HepG2 (cell line): Measurements from ENCODE around the gene UBE2G2. TPM values are rescaled to one million over a fixed set of nuclear protein-coding genes. Genes with fewer than 3 reads are reported as not detected.

Experiments used
- BHLHE40 ChIP-seq: IDR thresholded peaks from 2 replicates; pipeline ENCODE4 v1.6.1; 2011; ENCODE audit warnings: low read length, improper control_type of control experiment
- CREB1 ChIP-seq, 2 experiments: fragments of 450-650 bp in 1 of 2; IDR thresholded peaks; 2 replicates each; pipeline ENCODE4 v1.6.1; 2016 to 2017; ENCODE audit warnings: control low read depth in 1 of 2, mild to moderate bottlenecking in 1 of 2, missing compliant biosample characterization in 1 of 2, missing genetic modification characterization in 1 of 2
- KLF6 ChIP-seq: IDR thresholded peaks from 2 replicates; pipeline ENCODE4 v1.8.0; 2016; ENCODE audit warnings: missing biosample characterization, missing genetic modification reagents
- KMT2B ChIP-seq: IDR thresholded peaks from 2 replicates; pipeline ENCODE4 v1.6.1; 2016; ENCODE audit warnings: missing genetic modification reagents, missing compliant biosample characterization
- NFYB ChIP-seq: sonication (generic); formaldehyde crosslinking; IDR thresholded peaks from 2 replicates; pipeline ENCODE4 v1.4.0; 2020; ENCODE audit warnings: missing genetic modification reagents
- ZNF766 ChIP-seq: sonication (generic); formaldehyde crosslinking; IDR thresholded peaks from 2 replicates; pipeline ENCODE4 v1.5.0; 2020; ENCODE audit warnings: missing genetic modification reagents, borderline replicate concordance
- ZSCAN20 ChIP-seq: sonication (generic); formaldehyde crosslinking; IDR thresholded peaks from 2 replicates; pipeline ENCODE4 v1.4.0; 2020; ENCODE audit warnings: missing genetic modification reagents, mild to moderate bottlenecking, borderline replicate concordance
- polyA plus RNA-seq, 8 experiments: library from polyadenylated mRNA; depleted of rRNA in 3 of 8; stranded (reverse) in 7 of 8; unstranded in 1 of 8; fragments of >200 nt; fragmentation: Illumina TruSeq in 4 of 8; extraction: Trizol in 4 of 8; gene quantifications; 2 replicates each; pipeline versions ENCODE4 v1.2.1 to v1.2.3, GENCODE V29; 2011 to 2016; ENCODE audit warnings: low read depth in 4 of 8, missing spikeins in 1 of 8, mixed read lengths in 1 of 8; ENCODE audit not compliant: insufficient read depth in 1 of 8
- total RNA-seq, 5 experiments: library from RNA; depleted of rRNA; stranded (reverse); fragments of >200 nt; fragmentation: Illumina TruSeq; extraction: Trizol; gene quantifications; 2 replicates each; pipeline ENCODE4 v1.2.3, GENCODE V29; 2016; ENCODE audit warnings: low read depth in 1 of 5
- TF ChIP-seq, protein P1 (sequence below): sonication (generic); formaldehyde crosslinking; IDR thresholded peaks from 2 replicates; pipeline ENCODE4 v1.4.0; 2020; ENCODE audit warnings: mild to moderate bottlenecking, missing genetic modification reagents
- TF ChIP-seq, protein P2 (sequence below): sonication (generic); formaldehyde crosslinking; IDR thresholded peaks from 2 replicates; pipeline ENCODE4 v1.8.0; 2023; ENCODE audit warnings: mild to moderate bottlenecking, missing genetic modification reagents
- TF ChIP-seq, protein P3 (sequence below): IDR thresholded peaks from 2 replicates; pipeline ENCODE4 v1.6.1; 2016; ENCODE audit warnings: mild to moderate bottlenecking, missing biosample characterization, missing genetic modification reagents
- TF ChIP-seq, protein P4 (sequence below): sonication (generic); formaldehyde crosslinking; IDR thresholded peaks from 2 replicates; pipeline ENCODE4 v1.5.0; 2020; ENCODE audit warnings: missing genetic modification reagents, mild to moderate bottlenecking, borderline replicate concordance
- TF ChIP-seq, protein P5 (sequence below), 2 experiments: sonication (generic) in 1 of 2; formaldehyde crosslinking in 1 of 2; IDR thresholded peaks; 2 replicates each; pipeline versions ENCODE4 v1.5.1 to v1.6.1; 2011 to 2020; ENCODE audit warnings: borderline replicate concordance in 1 of 2, low read depth in 1 of 2, low read length in 1 of 2, mild to moderate bottlenecking in 1 of 2, missing genetic modification reagents in 1 of 2, moderate library complexity in 1 of 2
- TF ChIP-seq, protein P6 (sequence below): sonication (generic); formaldehyde crosslinking; IDR thresholded peaks from 2 replicates; pipeline ENCODE4 v1.9.0; 2022; ENCODE audit warnings: missing genetic modification reagents, mild to moderate bottlenecking, borderline replicate concordance

UBE2G2 gene
- total and polyA plus RNA-seq, 2 of the 13 experiments (the other 11 are each of a cell fraction or from before 2014, with no cell fraction given), result 55.4 to 92.0 TPM

DNA sequence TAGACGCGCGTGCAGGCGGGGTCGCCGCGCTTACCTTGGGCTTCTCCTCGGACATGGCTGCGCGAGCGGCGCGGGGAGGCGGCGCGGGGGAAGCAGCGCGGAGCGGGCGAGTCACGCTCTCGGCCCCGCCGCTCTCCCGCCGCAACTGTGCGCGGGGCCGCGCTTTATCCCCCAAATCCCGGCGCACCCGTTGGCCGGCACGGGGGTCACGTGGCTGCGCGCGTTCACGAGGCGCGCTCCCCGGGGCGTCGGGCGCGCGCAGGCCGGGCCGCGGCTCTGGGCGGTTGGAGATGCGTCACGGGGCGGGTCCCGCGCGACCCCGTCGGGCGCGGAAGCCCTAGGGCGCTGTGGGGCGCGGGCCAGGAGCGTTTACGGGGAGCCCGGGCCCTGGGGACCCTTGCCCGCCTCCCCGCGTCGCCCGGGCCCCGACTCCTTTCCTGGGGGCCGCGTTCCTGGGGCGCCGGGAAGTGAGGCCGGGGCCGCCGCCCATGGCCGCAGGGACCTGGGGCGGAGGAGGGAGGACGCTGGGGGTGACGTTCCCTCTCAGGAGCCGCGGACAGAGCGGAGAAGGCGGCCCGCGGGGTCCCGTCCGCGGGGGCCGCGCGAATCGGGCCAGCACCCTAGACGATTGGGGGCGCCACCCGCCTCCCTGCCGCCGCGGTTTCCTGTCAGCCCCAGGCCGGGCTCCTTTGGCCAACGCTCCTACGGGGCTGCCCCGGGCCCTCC, 16.5 kb upstream of the UBE2G2 start, which contains the start of gene SUMO3 (continued):
- TF ChIP-seq, protein P1, sequence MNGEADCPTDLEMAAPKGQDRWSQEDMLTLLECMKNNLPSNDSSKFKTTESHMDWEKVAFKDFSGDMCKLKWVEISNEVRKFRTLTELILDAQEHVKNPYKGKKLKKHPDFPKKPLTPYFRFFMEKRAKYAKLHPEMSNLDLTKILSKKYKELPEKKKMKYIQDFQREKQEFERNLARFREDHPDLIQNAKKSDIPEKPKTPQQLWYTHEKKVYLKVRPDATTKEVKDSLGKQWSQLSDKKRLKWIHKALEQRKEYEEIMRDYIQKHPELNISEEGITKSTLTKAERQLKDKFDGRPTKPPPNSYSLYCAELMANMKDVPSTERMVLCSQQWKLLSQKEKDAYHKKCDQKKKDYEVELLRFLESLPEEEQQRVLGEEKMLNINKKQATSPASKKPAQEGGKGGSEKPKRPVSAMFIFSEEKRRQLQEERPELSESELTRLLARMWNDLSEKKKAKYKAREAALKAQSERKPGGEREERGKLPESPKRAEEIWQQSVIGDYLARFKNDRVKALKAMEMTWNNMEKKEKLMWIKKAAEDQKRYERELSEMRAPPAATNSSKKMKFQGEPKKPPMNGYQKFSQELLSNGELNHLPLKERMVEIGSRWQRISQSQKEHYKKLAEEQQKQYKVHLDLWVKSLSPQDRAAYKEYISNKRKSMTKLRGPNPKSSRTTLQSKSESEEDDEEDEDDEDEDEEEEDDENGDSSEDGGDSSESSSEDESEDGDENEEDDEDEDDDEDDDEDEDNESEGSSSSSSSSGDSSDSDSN (CRISPR knock-in tag), result peak; percentile 55; the same call in 1 of the 2 replicates
- TF ChIP-seq, protein P2, sequence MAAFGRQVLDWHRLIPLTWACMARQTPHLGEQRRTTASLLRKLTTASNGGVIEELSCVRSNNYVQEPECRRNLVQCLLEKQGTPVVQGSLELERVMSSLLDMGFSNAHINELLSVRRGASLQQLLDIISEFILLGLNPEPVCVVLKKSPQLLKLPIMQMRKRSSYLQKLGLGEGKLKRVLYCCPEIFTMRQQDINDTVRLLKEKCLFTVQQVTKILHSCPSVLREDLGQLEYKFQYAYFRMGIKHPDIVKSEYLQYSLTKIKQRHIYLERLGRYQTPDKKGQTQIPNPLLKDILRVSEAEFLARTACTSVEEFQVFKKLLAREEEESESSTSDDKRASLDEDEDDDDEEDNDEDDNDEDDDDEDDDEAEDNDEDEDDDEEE, result no peak
- TF ChIP-seq, protein P3, sequence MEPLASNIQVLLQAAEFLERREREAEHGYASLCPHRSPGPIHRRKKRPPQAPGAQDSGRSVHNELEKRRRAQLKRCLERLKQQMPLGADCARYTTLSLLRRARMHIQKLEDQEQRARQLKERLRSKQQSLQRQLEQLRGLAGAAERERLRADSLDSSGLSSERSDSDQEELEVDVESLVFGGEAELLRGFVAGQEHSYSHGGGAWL (CRISPR knock-in tag), result 0 out of 2 replicates have a peak, but pooled peaks have one; percentile 21
- TF ChIP-seq, protein P4, sequence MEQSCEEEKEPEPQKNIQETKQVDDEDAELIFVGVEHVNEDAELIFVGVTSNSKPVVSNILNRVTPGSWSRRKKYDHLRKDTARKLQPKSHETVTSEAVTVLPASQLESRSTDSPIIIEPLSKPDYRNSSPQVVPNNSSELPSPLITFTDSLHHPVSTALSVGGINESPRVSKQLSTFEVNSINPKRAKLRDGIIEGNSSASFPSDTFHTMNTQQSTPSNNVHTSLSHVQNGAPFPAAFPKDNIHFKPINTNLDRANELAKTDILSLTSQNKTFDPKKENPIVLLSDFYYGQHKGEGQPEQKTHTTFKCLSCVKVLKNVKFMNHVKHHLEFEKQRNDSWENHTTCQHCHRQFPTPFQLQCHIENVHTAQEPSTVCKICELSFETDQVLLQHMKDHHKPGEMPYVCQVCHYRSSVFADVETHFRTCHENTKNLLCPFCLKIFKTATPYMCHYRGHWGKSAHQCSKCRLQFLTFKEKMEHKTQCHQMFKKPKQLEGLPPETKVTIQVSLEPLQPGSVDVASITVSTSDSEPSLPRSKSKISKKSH (CRISPR knock-in tag), result 0 out of 2 replicates have a peak, but pooled peaks have one; percentile 30
- 0 out of 2 replicates have a peak, but pooled peaks have one; percentile 29 for TF ChIP-seq KLF6 (CRISPR knock-in tag)
- TF ChIP-seq BHLHE40, result peak; percentile 58; the same call in 1 of the 2 replicates
- no peak for TF ChIP-seq KMT2B (CRISPR knock-in tag)
- peak; percentile 6; the same call in 1 of the 2 replicates for TF ChIP-seq CREB1 (IDR thresholded peaks at IDR 0.05)
- no peak for TF ChIP-seq CREB1 (CRISPR knock-in tag; IDR thresholded peaks at IDR 0.05)
- TF ChIP-seq ZNF766 (CRISPR knock-in tag), result no peak
- TF ChIP-seq, protein P5, sequence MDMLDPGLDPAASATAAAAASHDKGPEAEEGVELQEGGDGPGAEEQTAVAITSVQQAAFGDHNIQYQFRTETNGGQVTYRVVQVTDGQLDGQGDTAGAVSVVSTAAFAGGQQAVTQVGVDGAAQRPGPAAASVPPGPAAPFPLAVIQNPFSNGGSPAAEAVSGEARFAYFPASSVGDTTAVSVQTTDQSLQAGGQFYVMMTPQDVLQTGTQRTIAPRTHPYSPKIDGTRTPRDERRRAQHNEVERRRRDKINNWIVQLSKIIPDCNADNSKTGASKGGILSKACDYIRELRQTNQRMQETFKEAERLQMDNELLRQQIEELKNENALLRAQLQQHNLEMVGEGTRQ (IDR thresholded peaks at IDR 0.05; ENCODE audit: low read depth, low read length), result peak; percentile 80
- TF ChIP-seq, protein P5 (CRISPR knock-in tag; IDR thresholded peaks at IDR 0.05; ENCODE audit: borderline replicate concordance), result no peak; the same call in 1 of the 2 replicates
- 0 out of 2 replicates have a peak, but pooled peaks have one; percentile 84 for TF ChIP-seq ZSCAN20
- TF ChIP-seq, protein P6, sequence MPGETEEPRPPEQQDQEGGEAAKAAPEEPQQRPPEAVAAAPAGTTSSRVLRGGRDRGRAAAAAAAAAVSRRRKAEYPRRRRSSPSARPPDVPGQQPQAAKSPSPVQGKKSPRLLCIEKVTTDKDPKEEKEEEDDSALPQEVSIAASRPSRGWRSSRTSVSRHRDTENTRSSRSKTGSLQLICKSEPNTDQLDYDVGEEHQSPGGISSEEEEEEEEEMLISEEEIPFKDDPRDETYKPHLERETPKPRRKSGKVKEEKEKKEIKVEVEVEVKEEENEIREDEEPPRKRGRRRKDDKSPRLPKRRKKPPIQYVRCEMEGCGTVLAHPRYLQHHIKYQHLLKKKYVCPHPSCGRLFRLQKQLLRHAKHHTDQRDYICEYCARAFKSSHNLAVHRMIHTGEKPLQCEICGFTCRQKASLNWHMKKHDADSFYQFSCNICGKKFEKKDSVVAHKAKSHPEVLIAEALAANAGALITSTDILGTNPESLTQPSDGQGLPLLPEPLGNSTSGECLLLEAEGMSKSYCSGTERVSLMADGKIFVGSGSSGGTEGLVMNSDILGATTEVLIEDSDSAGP (CRISPR knock-in tag), result no peak
- TF ChIP-seq NFYB (CRISPR knock-in tag), result peak; percentile 59; the same call in 1 of the 2 replicates
